T-cell (primary cell): ENCODE data around the gene RBM33. TPM values are rescaled to one million over a fixed set of nuclear protein-coding genes. Genes with fewer than 3 reads are reported as not detected.

ENCODE experiments used
- ATAC-seq, 4 experiments: fragments of 200-7000 bp in 3 of 4; fragments of 150-1000 bp in 1 of 4; cut with Tn5 transposase; replicated peaks in 1 of 4; 1 replicate in 3 of 4; 2 replicates in 1 of 4; pipeline ENCODE4 v1.10.0; 2021; ENCODE audit warnings: moderate library complexity in 3 of 4, mild to moderate bottlenecking in 2 of 4, moderate number of reproducible peaks in 1 of 4
- CTCF ChIA-PET, 2 donors: fragments of 300-600 bp; sonication (Branson Sonifier 250); formaldehyde crosslinking; loops; one replicate each; lab custom pipeline; 2022; ENCODE audit warnings: antibody characterized with exemption in 2 of 2; lab: Charles Lee
- POLR2A ChIA-PET, 2 donors: fragments of 300-600 bp; sonication (Branson Sonifier 250); formaldehyde crosslinking; loops; one replicate each; lab custom pipeline; 2022; ENCODE audit warnings: antibody characterized with exemption in 2 of 2; lab: Charles Lee
- DNase-seq, 35 experiments: peaks; one replicate each; pipeline versions ENCODE4 v3.0.0 to v3.0.0-alpha.2; 2013 to 2023
- H3K27ac ChIP-seq: one replicate; pipeline ENCODE4 v1.5.1; 2013; ENCODE audit warnings: low read length
- H3K27me3 ChIP-seq, 2 experiments: replicated peaks in 1 of 2; 1 replicate in 1 of 2; 2 replicates in 1 of 2; pipeline versions ENCODE4 v1.6.1 to v1.7.0; 2013; ENCODE audit warnings: low read length in 1 of 2, mixed read lengths in 1 of 2; ENCODE audit not compliant: control insufficient read depth in 2 of 2, insufficient read depth in 2 of 2; ENCODE audit errors: extremely low read depth in 1 of 2
- H3K36me3 ChIP-seq, 2 donors: 1 replicate in 1 of 2; 2 replicates in 1 of 2; pipeline versions ENCODE4 v1.6.1 to v1.7.0; 2013; ENCODE audit warnings: low read length in 1 of 2; ENCODE audit not compliant: control insufficient read depth in 2 of 2, insufficient read depth in 1 of 2; ENCODE audit errors: extremely low read depth in 1 of 2
- H3K4me1 ChIP-seq, 2 experiments: 1 replicate in 1 of 2; 2 replicates in 1 of 2; pipeline versions ENCODE4 v1.6.1 to v1.7.0; 2013; ENCODE audit warnings: low read length in 2 of 2, mixed read lengths in 1 of 2; ENCODE audit not compliant: insufficient read depth in 2 of 2, control insufficient read depth in 1 of 2; ENCODE audit errors: extremely low read depth in 1 of 2
- H3K4me3 ChIP-seq, 2 donors: 1 replicate in 1 of 2; 2 replicates in 1 of 2; pipeline versions ENCODE4 v1.5.1 to v1.7.0; 2013; ENCODE audit warnings: mild to moderate bottlenecking in 2 of 2, low read length in 1 of 2, moderate library complexity in 1 of 2; ENCODE audit not compliant: control insufficient read depth in 1 of 2; ENCODE audit errors: extremely low read depth in 1 of 2
- H3K9me3 ChIP-seq: 2 replicates; pipeline ENCODE4 v1.7.0; 2013
- H3K27ac Mint-ChIP-seq, 2 donors: one replicate each; pipeline ENCODE4 v1.8.0; 2020 to 2021; ENCODE audit warnings: mild to moderate bottlenecking in 2 of 2, mixed read lengths in 2 of 2
- H3K27me3 Mint-ChIP-seq, 2 donors: one replicate each; pipeline ENCODE4 v1.8.0; 2021 to 2022; ENCODE audit warnings: mixed read lengths in 2 of 2
- H3K36me3 Mint-ChIP-seq: one replicate; pipeline ENCODE4 v1.8.0; 2021; ENCODE audit warnings: mixed read lengths
- H3K4me1 Mint-ChIP-seq, 3 donors: one replicate each; pipeline ENCODE4 v1.8.0; 2020 to 2022; ENCODE audit warnings: mixed read lengths in 3 of 3, mild to moderate bottlenecking in 1 of 3
- H3K4me3 Mint-ChIP-seq, 3 donors: one replicate each; pipeline ENCODE4 v1.8.0; 2020 to 2022; ENCODE audit warnings: mild to moderate bottlenecking in 3 of 3, mixed read lengths in 3 of 3, moderate library complexity in 3 of 3
- H3K9me3 Mint-ChIP-seq, 3 donors: one replicate each; pipeline ENCODE4 v1.8.0; 2020 to 2022; ENCODE audit warnings: mixed read lengths in 3 of 3
- WGBS: methylation state at CpG from one replicate; pipeline ENCODE4 v1.1.5; 2013; ENCODE audit warnings: missing lambda C conversion rate; ENCODE audit not compliant: insufficient coverage; 5-methylcytosine and 5-hydroxymethylcytosine counted together
- total RNA-seq, 35 experiments: library from RNA in 6 of 35; stranded (reverse) in 6 of 35; fragments of 120-200 nt in 1 of 35; gene quantifications; one replicate each; pipeline versions ENCODE4 v1.2.1 to v1.2.4 and lab custom pipeline; 2013 to 2026

Gene RBM33
- total RNA-seq, 5 donors from 2014 or later (not counting 1 experiment from before 2014, with no cell fraction given), result 157 to 180 (median 170) TPM

DNA sequence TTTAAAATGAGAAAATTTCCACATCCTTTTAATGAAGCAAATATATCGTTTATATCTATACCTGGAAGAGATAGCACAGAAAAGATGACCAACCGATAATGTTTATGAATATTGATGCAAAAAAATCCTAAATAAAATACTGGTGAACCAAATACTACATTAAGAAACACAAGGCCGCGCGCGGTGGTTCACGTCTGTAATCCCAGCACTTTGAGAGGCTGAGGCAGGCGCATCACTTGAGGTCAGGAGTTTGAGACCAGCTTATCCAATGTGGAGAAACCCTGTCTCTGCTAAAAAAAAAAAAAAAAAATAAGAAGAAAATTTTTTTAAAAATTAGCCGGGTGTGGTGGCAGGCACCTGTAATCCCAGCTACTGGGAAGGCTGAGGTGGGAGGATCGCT, 142.0 kb downstream of the RBM33 start:
- no peak overlapping the region for H3K27ac Mint-ChIP-seq
- peaks cover 5 to 11% of the 10 kb centered on the region in 2 donors for H3K36me3 ChIP-seq
- no peaks in the 10 kb centered on the region for H3K9me3 Mint-ChIP-seq
- no peak for DNase-seq
- ATAC-seq, result no peak
- H3K27me3 Mint-ChIP-seq, result peaks cover 6 to 7% of the 10 kb centered on the region in 2 donors
- H3K27ac ChIP-seq, result no peak overlapping the region
- ChIA-PET POLR2A (interaction anchor here in 1 of 2 donors (0.6 kb wide), 1 partner anchor 98 kb away, joined by 3 read pairs; no protein-coding TSS in a partner anchor), CTCF (no interaction called here)
- H3K9me3 ChIP-seq, result no peaks in the 10 kb centered on the region
- H3K36me3 Mint-ChIP-seq, result peaks cover 21% of the 10 kb centered on the region
- H3K4me3 ChIP-seq, result no peak overlapping the region
- peaks cover 11 to 13% (median 11%) of the 10 kb centered on the region in 3 donors for H3K4me1 Mint-ChIP-seq
- H3K4me1 ChIP-seq, result peaks cover 0 to 6% of the 10 kb centered on the region in 2 experiments
- peak overlapping the region in 1 of 3 donors; percentile 20 for H3K4me3 Mint-ChIP-seq
- peaks cover 2 to 10% of the 10 kb centered on the region in 2 experiments for H3K27me3 ChIP-seq
- 91% methylated on average over 2 of the region's 10 CpGs for WGBS

DNA sequence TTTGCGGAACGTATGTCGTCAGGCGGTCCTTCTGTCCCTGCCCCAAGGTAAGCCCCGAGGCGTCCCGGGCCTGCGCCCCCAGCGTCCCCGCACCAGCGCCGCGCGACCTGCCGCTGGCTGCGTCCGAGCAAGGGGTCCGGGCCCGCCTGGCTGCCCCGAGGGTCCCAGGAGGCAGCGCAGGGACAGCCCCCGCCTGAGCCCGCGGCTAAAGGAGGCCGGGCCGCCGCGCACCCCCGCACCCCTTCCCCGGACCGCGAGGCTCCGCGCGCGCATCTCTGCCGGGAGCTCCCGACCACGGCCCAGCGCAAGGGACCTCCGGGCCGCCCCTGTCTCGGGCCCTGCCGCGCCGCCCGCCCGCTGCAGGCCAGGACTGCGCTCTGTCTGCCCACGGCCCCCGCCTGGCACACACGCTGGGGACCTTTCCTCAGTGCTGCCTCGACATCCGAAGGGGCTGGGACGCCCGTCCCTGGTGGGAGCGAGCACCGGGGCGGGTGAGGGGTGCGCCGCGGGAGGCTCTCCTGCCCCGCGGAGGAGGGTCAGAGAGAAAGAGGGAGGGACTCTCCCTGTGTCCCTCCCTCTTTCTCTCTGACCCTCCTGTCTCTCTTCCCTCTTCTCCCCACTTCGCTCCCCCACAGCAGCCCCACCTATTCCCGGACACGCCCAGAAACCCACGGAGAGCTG, 142.8 kb downstream of the RBM33 start:
- Histone ChIP-seq H3K9me3 (no peaks in the 10 kb centered on the region), H3K4me1 (peaks cover 0 to 6% of the 10 kb centered on the region in 2 experiments), H3K27me3 (peaks cover 2 to 10% of the 10 kb centered on the region in 2 experiments), H3K27ac (no peak overlapping the region), H3K36me3 (peaks cover 5 to 8% of the 10 kb centered on the region in 2 donors), H3K4me3 (peak overlapping the region in 1 of 2 donors; percentile 15)
- H3K27ac Mint-ChIP-seq, result peak overlapping the region in 1 of 2 donors; percentile 58
- peaks cover 6 to 7% of the 10 kb centered on the region in 2 donors for H3K27me3 Mint-ChIP-seq
- no peak for DNase-seq
- H3K36me3 Mint-ChIP-seq, result peaks cover 13% of the 10 kb centered on the region
- ChIA-PET CTCF (no interaction called here), POLR2A (no interaction called here)
- peaks cover 11 to 13% (median 11%) of the 10 kb centered on the region in 3 donors for H3K4me1 Mint-ChIP-seq
- H3K4me3 Mint-ChIP-seq, result peak overlapping the region in 1 of 3 donors; percentile 53
- peak in 1 of 4 experiments; percentile 17 for ATAC-seq
- WGBS, result 7% methylated on average over 57 of the region's 68 CpGs
- H3K9me3 Mint-ChIP-seq, result no peaks in the 10 kb centered on the region

DNA sequence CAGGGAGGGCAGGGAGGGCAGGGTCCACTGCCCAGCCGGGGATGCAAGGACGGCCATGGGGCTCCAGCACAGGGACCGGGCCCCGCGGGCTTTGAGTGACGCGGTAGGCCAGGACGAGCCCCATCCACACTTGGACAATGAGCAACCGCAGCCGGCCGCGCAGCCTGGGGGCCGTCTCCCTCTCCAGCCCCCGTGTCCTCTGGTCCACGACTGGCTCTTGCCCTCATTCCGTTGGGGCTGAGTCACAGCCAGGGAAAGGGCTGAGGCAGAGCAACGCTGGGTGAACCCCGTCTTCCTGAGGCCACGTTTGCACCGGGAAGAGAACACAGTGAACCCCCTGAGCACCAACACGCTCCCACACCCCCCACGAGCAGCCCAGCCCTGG, 144.1 kb downstream of the RBM33 start:
- DNase-seq (no peak), ATAC-seq (no peak)
- WGBS, result 94% methylated on average over 21 of the region's 22 CpGs
- Histone ChIP-seq H3K4me1 (peaks cover 0 to 6% of the 10 kb centered on the region in 2 experiments), H3K4me3 (no peak overlapping the region), H3K27ac (no peak overlapping the region), H3K9me3 (no peaks in the 10 kb centered on the region), H3K27me3 (peaks cover 2 to 10% of the 10 kb centered on the region in 2 experiments), H3K36me3 (peaks cover 3 to 6% of the 10 kb centered on the region in 2 donors)
- ChIA-PET CTCF (no interaction called here), POLR2A (no interaction called here)
- Mint-ChIP-seq H3K4me1 (peaks cover 11 to 13% (median 11%) of the 10 kb centered on the region in 3 donors), H3K36me3 (peaks cover 6% of the 10 kb centered on the region), H3K27ac (no peak overlapping the region), H3K9me3 (no peaks in the 10 kb centered on the region), H3K4me3 (peak overlapping the region in 1 of 3 donors; percentile 34), H3K27me3 (peaks cover 6 to 7% of the 10 kb centered on the region in 2 donors)

DNA sequence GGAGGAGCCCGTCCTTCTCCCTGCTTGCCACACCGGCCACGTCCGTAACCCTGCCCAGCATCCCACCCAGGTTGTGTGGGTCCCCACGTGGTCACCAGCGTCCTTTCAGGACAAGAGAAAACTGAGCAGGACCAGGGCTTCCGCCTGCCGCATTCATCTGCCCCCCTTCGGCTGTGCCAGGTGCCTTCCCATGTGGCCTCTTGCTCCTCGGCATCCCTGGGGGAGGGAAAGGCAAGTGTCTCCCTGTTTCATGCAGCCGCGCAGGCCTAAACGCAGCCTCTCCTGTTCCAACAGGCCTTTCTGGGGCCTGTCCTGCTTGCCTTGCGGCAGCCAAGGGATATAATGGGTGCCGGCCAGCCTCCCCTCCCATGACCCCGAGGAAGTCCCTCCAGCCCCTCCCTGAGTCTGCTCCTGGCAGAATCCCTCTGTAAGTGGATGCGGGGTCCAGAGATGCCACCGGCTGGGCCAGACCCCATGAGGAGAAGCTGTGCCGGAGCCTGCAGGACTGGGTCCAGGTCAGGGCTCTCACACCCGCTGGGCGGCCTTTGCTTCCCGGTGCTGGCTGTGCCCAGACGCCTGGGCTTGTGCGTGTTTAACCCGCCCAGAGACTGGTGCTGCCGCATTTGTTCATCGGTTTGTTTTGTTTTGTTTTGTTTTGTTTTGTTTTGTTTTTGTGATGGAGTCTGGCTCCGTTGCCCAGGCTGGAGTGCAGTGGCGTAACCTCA, 144.7 kb downstream of the RBM33 start:
- peaks cover 2 to 3% of the 10 kb centered on the region in 2 donors for H3K36me3 ChIP-seq
- H3K4me3 Mint-ChIP-seq, result peak overlapping the region in 1 of 3 donors; percentile 34
- H3K36me3 Mint-ChIP-seq, result peaks cover under 1% of the 10 kb centered on the region
- H3K9me3 Mint-ChIP-seq, result no peaks in the 10 kb centered on the region
- ChIA-PET POLR2A (no interaction called here), CTCF (no interaction called here)
- H3K27me3 Mint-ChIP-seq, result peaks cover 6 to 7% of the 10 kb centered on the region in 2 donors
- peaks cover 2 to 10% of the 10 kb centered on the region in 2 experiments for H3K27me3 ChIP-seq
- peaks cover 11 to 13% (median 11%) of the 10 kb centered on the region in 3 donors for H3K4me1 Mint-ChIP-seq
- peak in 1 of 4 experiments; percentile 13 for ATAC-seq
- no peak overlapping the region for H3K4me3 ChIP-seq
- WGBS, result 92% methylated on average over 24 of the region's 29 CpGs
- no peak overlapping the region for H3K27ac ChIP-seq
- no peaks in the 10 kb centered on the region for H3K9me3 ChIP-seq
- H3K27ac Mint-ChIP-seq, result peak overlapping the region in 1 of 2 donors; percentile 11
- DNase-seq, result no peak
- peaks cover 0 to 6% of the 10 kb centered on the region in 2 experiments for H3K4me1 ChIP-seq

DNA sequence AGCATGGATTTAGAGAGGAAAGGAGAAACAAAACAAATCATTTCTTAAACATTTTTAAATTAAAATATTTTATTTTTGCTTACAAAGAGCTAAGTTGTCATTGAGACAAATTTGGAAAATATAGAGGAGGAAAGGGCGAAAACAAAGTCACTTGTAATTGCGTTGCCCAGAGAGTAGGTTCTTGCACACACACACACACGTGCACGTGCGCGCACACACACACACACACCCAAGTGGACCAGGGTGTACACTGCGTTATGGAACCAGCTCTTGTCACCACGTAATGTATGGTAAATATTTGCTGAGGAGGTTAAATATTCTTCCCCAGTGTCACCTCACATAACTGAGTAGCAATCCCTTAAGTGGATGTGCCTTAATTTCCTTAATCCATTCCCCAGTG, 146.2 kb downstream of the RBM33 start:
- no peak overlapping the region for H3K27ac Mint-ChIP-seq
- Histone ChIP-seq H3K9me3 (no peaks in the 10 kb centered on the region), H3K27me3 (peaks cover 2 to 15% of the 10 kb centered on the region in 2 experiments), H3K36me3 (peaks cover 0 to 3% of the 10 kb centered on the region in 2 donors), H3K27ac (no peak overlapping the region), H3K4me3 (no peak overlapping the region), H3K4me1 (peaks cover 0 to 6% of the 10 kb centered on the region in 2 experiments)
- no peaks in the 10 kb centered on the region for H3K36me3 Mint-ChIP-seq
- no peak overlapping the region for H3K4me3 Mint-ChIP-seq
- ChIA-PET POLR2A (no interaction called here), CTCF (no interaction called here)
- no CpG with 5 or more reads among the region's 8 CpGs for WGBS
- peaks cover 6 to 10% of the 10 kb centered on the region in 2 donors for H3K27me3 Mint-ChIP-seq
- peaks cover 11 to 13% (median 11%) of the 10 kb centered on the region in 3 donors for H3K4me1 Mint-ChIP-seq
- ATAC-seq (no peak), DNase-seq (no peak)
- H3K9me3 Mint-ChIP-seq, result no peaks in the 10 kb centered on the region

DNA sequence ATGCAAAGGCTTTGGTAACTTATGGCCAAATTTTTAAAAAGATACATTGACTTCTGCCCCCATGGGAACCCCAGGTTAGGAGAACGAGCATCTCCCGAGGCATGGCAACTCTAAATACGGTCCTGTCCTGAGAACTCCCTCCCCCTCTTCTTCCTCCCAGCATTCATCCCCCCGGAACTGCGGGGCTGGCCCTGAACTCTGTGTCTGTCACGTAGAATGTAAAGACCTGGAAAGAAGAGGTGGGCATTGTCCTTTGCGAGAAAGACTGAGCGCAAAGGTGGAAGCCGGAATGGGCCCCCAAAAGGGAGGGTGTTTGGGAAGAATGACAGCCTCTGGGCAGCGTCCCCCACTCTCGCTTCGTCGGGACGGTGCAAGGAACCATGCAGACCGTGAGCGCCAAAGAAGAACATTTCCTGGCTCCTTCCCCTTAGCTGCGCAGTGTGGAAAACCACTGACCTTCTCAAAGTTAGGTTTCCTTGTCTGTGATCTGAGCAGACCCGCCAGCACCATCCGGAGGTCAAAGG, 146.8 kb downstream of the RBM33 start:
- H3K4me3 Mint-ChIP-seq, result no peak overlapping the region
- H3K27ac ChIP-seq, result no peak overlapping the region
- CTCF ChIA-PET, result no interaction called here
- H3K4me1 Mint-ChIP-seq, result peaks cover 5 to 8% (median 7%) of the 10 kb centered on the region in 3 donors
- H3K4me3 ChIP-seq, result no peak overlapping the region
- peaks cover 0 to 6% of the 10 kb centered on the region in 2 experiments for H3K4me1 ChIP-seq
- H3K27ac Mint-ChIP-seq, result no peak overlapping the region
- H3K9me3 Mint-ChIP-seq, result no peaks in the 10 kb centered on the region
- H3K36me3 ChIP-seq, result peaks cover 0 to 3% of the 10 kb centered on the region in 2 donors
- no peak for DNase-seq
- no peaks in the 10 kb centered on the region for H3K36me3 Mint-ChIP-seq
- 87% methylated on average over 6 of the region's 19 CpGs for WGBS
- H3K27me3 Mint-ChIP-seq, result peaks cover under 1 to 9% of the 10 kb centered on the region in 2 donors
- H3K27me3 ChIP-seq, result peaks cover 2 to 21% of the 10 kb centered on the region in 2 experiments
- H3K9me3 ChIP-seq, result no peaks in the 10 kb centered on the region
- ATAC-seq, result no peak
- POLR2A ChIA-PET, result no interaction called here
